ENCODE data around the gene TXNDC16.

The TXNDC16 gene

DNA sequence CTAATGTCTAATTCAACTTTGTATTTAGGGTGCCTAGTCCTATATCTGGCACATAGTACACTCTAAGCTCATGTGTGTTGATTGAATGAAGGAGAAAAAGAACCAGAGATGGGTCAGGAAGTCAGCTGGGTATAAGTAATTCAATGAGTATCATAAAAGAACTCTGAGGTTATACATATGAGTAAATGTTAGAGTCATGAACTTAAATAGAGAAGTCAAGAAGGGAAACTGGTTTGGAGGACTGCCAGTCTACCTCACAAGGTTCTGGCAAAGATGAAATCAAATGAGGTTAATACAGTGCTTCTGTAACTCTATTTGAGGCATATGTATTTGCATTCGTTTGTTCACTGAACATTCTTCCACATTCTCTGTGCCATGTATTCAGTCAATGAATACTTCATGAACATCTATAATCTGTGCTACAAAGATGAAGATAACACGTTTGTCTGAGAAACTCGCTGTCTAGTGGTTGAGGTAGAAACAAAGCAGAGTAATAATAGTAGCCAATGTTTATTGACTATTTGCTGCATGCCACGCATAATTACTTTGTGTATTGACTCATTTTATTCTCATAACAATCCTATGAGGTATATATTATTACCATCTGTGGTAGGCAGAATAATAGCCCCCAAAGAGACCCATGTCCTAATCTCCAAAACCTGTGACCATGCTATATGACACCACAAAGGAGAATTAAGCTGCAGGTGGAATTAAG is 149.3 kb downstream of the TXNDC16 start:
- H3K36me3 ChIP-seq (ENCODE audit: insufficient read depth, low read length): no peaks in the 10 kb centered on the region
- H3K9ac ChIP-seq (ENCODE audit: low read length): no peak overlapping the region
- H3K4me3 ChIP-seq (ENCODE audit: low read depth in 1 of 2, low read length in 2 of 2): no peak overlapping the region
- H3K9me3 ChIP-seq (ENCODE audit: low read length): no peaks in the 10 kb centered on the region
- no peaks in the 10 kb centered on the region for H3K27me3 ChIP-seq (ENCODE audit: control insufficient read depth in 1 of 2, insufficient read depth in 2 of 2, low read length in 2 of 2)
- H3K4me1 ChIP-seq (ENCODE audit: insufficient read depth, low read length): peaks cover 31% of the 10 kb centered on the region
- no peak overlapping the region for H3K27ac ChIP-seq (ENCODE audit: low read depth, low read length)

GRCh38 chr14:52400846-52401245 is 151.5 kb downstream of the TXNDC16 start:
- H3K9me3 ChIP-seq (ENCODE audit: low read length): no peaks in the 10 kb centered on the region
- H3K9ac ChIP-seq (ENCODE audit: low read length): no peak overlapping the region
- H3K4me3 ChIP-seq (ENCODE audit: low read depth in 1 of 2, low read length in 2 of 2): no peak overlapping the region
- H3K4me1 ChIP-seq (ENCODE audit: insufficient read depth, low read length): peaks cover 31% of the 10 kb centered on the region
- H3K36me3 ChIP-seq (ENCODE audit: insufficient read depth, low read length): no peaks in the 10 kb centered on the region
- no peaks in the 10 kb centered on the region for H3K27me3 ChIP-seq (ENCODE audit: control insufficient read depth in 1 of 2, insufficient read depth in 2 of 2, low read length in 2 of 2)
- H3K27ac ChIP-seq (ENCODE audit: low read depth, low read length): no peak overlapping the region

- H3K27me3 ChIP-seq (ENCODE audit: control insufficient read depth in 1 of 2, insufficient read depth in 2 of 2, low read length in 2 of 2): no peaks in the 10 kb centered on the region
- H3K27ac ChIP-seq (ENCODE audit: low read depth, low read length): no peak overlapping the region
- H3K36me3 ChIP-seq (ENCODE audit: insufficient read depth, low read length): no peaks in the 10 kb centered on the region
- peaks cover 31% of the 10 kb centered on the region for H3K4me1 ChIP-seq (ENCODE audit: insufficient read depth, low read length)
- H3K4me3 ChIP-seq (ENCODE audit: low read depth in 1 of 2, low read length in 2 of 2): no peak overlapping the region
- H3K9me3 ChIP-seq (ENCODE audit: low read length): no peaks in the 10 kb centered on the region
- no peak overlapping the region for H3K9ac ChIP-seq (ENCODE audit: low read length)
Observed at GRCh38 chr14:52399921-52400595, 152.2 kb downstream of the TXNDC16 start.

- no peak overlapping the region for H3K27ac ChIP-seq (ENCODE audit: low read depth, low read length)
Observed at GRCh38 chr14:52399104-52399503, 153.2 kb downstream of the TXNDC16 start.

GRCh38 chr14:52397844-52398243 is 154.5 kb downstream of the TXNDC16 start:
- Histone ChIP-seq H3K27ac (ENCODE audit: low read depth, low read length) (no peak overlapping the region), H3K36me3 (ENCODE audit: insufficient read depth, low read length) (no peaks in the 10 kb centered on the region), H3K4me3 (ENCODE audit: low read depth in 1 of 2, low read length in 2 of 2) (no peak overlapping the region), H3K9me3 (ENCODE audit: low read length) (no peaks in the 10 kb centered on the region), H3K9ac (ENCODE audit: low read length) (no peak overlapping the region), H3K4me1 (ENCODE audit: insufficient read depth, low read length) (peaks cover 26% of the 10 kb centered on the region), H3K27me3 (ENCODE audit: control insufficient read depth in 1 of 2, insufficient read depth in 2 of 2, low read length in 2 of 2) (no peaks in the 10 kb centered on the region)

More at GRCh38 chr14:52399104-52399503, 153.2 kb downstream of the TXNDC16 start:
- Histone ChIP-seq H3K4me1 (ENCODE audit: insufficient read depth, low read length) (peaks cover 31% of the 10 kb centered on the region), H3K27me3 (ENCODE audit: control insufficient read depth in 1 of 2, insufficient read depth in 2 of 2, low read length in 2 of 2) (no peaks in the 10 kb centered on the region), H3K9ac (ENCODE audit: low read length) (no peak overlapping the region), H3K9me3 (ENCODE audit: low read length) (no peaks in the 10 kb centered on the region), H3K36me3 (ENCODE audit: insufficient read depth, low read length) (no peaks in the 10 kb centered on the region), H3K4me3 (ENCODE audit: low read depth in 1 of 2, low read length in 2 of 2) (no peak overlapping the region)

DNA sequence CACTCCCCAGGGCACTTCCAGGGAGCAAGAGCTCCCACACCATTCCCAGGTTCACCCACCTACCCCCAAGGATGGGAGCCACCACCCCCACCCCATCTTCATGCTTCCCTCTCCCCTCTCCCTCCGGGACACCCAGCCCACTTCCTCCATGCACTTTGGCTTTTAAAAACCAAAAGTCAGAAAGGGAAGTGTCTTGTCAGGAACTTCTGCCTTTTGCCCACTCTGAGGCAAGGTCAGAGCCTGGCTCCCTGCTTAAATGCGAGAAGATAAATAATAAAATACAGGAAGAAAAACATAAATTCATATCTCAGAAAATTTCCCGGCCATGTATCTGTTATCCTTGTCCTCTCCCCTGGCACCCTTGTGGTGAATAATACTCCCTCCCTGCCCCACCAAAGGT is 156.6 kb downstream of the TXNDC16 start:
- no peak overlapping the region for H3K9ac ChIP-seq (ENCODE audit: low read length)
- peaks cover 15% of the 10 kb centered on the region for H3K4me1 ChIP-seq (ENCODE audit: insufficient read depth, low read length)
- H3K9me3 ChIP-seq (ENCODE audit: low read length): no peaks in the 10 kb centered on the region
- H3K36me3 ChIP-seq (ENCODE audit: insufficient read depth, low read length): no peaks in the 10 kb centered on the region
- no peak overlapping the region for H3K27ac ChIP-seq (ENCODE audit: low read depth, low read length)
- no peak overlapping the region for H3K4me3 ChIP-seq (ENCODE audit: low read depth in 1 of 2, low read length in 2 of 2)
- no peaks in the 10 kb centered on the region for H3K27me3 ChIP-seq (ENCODE audit: control insufficient read depth in 1 of 2, insufficient read depth in 2 of 2, low read length in 2 of 2)

DNA sequence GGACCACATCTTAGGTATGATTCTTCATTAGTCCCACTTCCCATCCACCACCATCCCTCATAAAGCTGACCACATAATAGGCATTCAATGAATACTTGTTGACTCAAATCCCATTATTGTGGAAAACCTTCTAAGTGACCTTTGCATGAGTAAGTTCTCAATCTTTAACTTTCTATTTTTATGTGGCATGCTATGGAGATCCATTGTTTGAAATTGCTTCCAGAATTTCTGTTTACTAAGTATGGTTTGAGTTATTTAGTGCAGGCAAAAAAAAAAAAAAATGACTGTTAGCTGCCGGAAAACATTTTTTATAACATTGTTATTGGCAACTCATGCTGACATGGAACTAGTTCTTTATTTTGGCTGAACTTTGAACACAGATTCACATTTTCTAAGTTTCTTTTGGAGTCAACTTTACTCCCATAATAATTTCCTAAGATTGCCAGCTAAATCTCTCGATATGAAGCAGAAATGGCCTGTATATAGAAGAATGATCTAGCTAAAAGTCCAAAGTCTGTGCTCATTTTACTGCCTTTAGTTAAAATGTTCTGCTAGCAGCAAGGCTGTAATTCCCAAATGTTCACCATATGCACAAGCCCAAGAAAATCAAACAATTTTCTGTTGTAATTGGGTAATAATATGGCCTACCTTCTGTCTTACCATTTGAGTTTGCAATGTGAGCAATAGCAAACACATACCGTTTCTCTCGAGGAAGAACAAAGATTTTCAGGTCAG is 160.3 kb downstream of the TXNDC16 start:
- H3K9me3 ChIP-seq (ENCODE audit: low read length): no peaks in the 10 kb centered on the region
- no peak overlapping the region for H3K9ac ChIP-seq (ENCODE audit: low read length)
- H3K27me3 ChIP-seq (ENCODE audit: control insufficient read depth in 1 of 2, insufficient read depth in 2 of 2, low read length in 2 of 2): no peaks in the 10 kb centered on the region
- no peak overlapping the region for H3K4me3 ChIP-seq (ENCODE audit: low read depth in 1 of 2, low read length in 2 of 2)
- no peak overlapping the region for H3K27ac ChIP-seq (ENCODE audit: low read depth, low read length)
- H3K36me3 ChIP-seq (ENCODE audit: insufficient read depth, low read length): no peaks in the 10 kb centered on the region
- no peaks in the 10 kb centered on the region for H3K4me1 ChIP-seq (ENCODE audit: insufficient read depth, low read length)

All from muscle layer of colon (tissue), 2 donors.